H9 (cell line): Measurements from ENCODE around the gene SUMF1. TPM values are rescaled to one million over a fixed set of nuclear protein-coding genes. Genes with fewer than 3 reads are reported as not detected.

Source experiments
- DNase-seq: peaks from one replicate; pipeline ENCODE4 v3.0.0-alpha.2; 2017
- H2AFZ ChIP-seq: one replicate; pipeline ENCODE4 v1.6.1; 2013; ENCODE audit warnings: mild to moderate bottlenecking, low read length, control low read depth, moderate library complexity
- H2AK5ac ChIP-seq: 2 replicates; pipeline ENCODE4 v1.6.1; 2013; ENCODE audit warnings: low read length, control low read depth, mixed read lengths; ENCODE audit not compliant: insufficient read length
- H2BK120ac ChIP-seq: one replicate; pipeline ENCODE4 v1.6.1; 2013; ENCODE audit warnings: low read depth, mild to moderate bottlenecking, low read length, control low read depth, inconsistent platforms; ENCODE audit not compliant: poor library complexity, severe bottlenecking
- H2BK12ac ChIP-seq: 2 replicates; pipeline ENCODE4 v1.6.1; 2013; ENCODE audit warnings: low read length, control low read depth, mixed read lengths, low read depth; ENCODE audit not compliant: insufficient read length
- H2BK15ac ChIP-seq: 2 replicates; pipeline ENCODE4 v1.6.1; 2013; ENCODE audit warnings: low read depth, low read length, control low read depth
- H2BK20ac ChIP-seq: one replicate; pipeline ENCODE4 v1.6.1; 2013; ENCODE audit warnings: low read depth, mild to moderate bottlenecking, low read length, control low read depth, inconsistent platforms; ENCODE audit not compliant: poor library complexity, severe bottlenecking
- H2BK5ac ChIP-seq: 2 replicates; pipeline ENCODE4 v1.6.1; 2013; ENCODE audit warnings: low read length, control low read depth, mixed read lengths; ENCODE audit not compliant: insufficient read length
- H3K14ac ChIP-seq: 2 replicates; pipeline ENCODE4 v1.6.1; 2013; ENCODE audit warnings: low read length, control low read depth; ENCODE audit not compliant: insufficient read depth
- H3K18ac ChIP-seq: 2 replicates; pipeline ENCODE4 v1.6.1; 2013; ENCODE audit warnings: low read depth, mild to moderate bottlenecking, mixed read lengths, low read length, control low read depth; ENCODE audit not compliant: insufficient read length
- H3K23ac ChIP-seq: 2 replicates; pipeline ENCODE4 v1.6.1; 2013; ENCODE audit warnings: low read length, control low read depth, mixed read lengths, low read depth; ENCODE audit not compliant: insufficient read length
- H3K23me2 ChIP-seq: 2 replicates; pipeline ENCODE4 v1.6.1; 2013; ENCODE audit warnings: low read depth, mild to moderate bottlenecking, mixed read lengths, low read length, control low read depth; ENCODE audit not compliant: insufficient read length, poor library complexity, severe bottlenecking
- H3K27ac ChIP-seq: 2 replicates; pipeline ENCODE4 v1.5.1; 2013; ENCODE audit warnings: low read length, control low read depth, mixed read lengths, low read depth; ENCODE audit not compliant: insufficient read length
- H3K27me3 ChIP-seq: 2 replicates; pipeline ENCODE4 v1.6.1; 2013; ENCODE audit warnings: low read length, control low read depth, inconsistent platforms; ENCODE audit not compliant: insufficient read depth
- H3K4ac ChIP-seq: 2 replicates; pipeline ENCODE4 v1.6.1; 2013; ENCODE audit warnings: low read depth, mild to moderate bottlenecking, control low read depth, inconsistent platforms, low read length, moderate library complexity
- H3K4me1 ChIP-seq: 2 replicates; pipeline ENCODE4 v1.6.1; 2013; ENCODE audit warnings: low read length, control low read depth, inconsistent platforms; ENCODE audit not compliant: insufficient read depth
- H3K4me2 ChIP-seq: 2 replicates; pipeline ENCODE4 v1.6.1; 2013; ENCODE audit warnings: low read length, control low read depth, mixed read lengths; ENCODE audit not compliant: insufficient read length, insufficient read depth
- H3K56ac ChIP-seq: 2 replicates; pipeline ENCODE4 v1.6.1; 2013; ENCODE audit warnings: low read depth, mild to moderate bottlenecking, mixed read lengths, low read length, control low read depth; ENCODE audit not compliant: insufficient read length
- H3K79me1 ChIP-seq: 2 replicates; pipeline ENCODE4 v1.6.1; 2013; ENCODE audit warnings: low read depth, mild to moderate bottlenecking, moderate library complexity, low read length, control low read depth, inconsistent platforms; ENCODE audit not compliant: insufficient read depth, poor library complexity, severe bottlenecking
- H3K79me2 ChIP-seq: 2 replicates; pipeline ENCODE4 v1.6.1; 2013; ENCODE audit warnings: low read length, control low read depth, inconsistent platforms; ENCODE audit not compliant: insufficient read depth
- H3K9ac ChIP-seq: 2 replicates; pipeline ENCODE4 v1.6.1; 2013; ENCODE audit warnings: low read length, control low read depth, mixed read lengths; ENCODE audit not compliant: insufficient read length; ENCODE audit errors: extremely low read depth
- H3K9me3 ChIP-seq: one replicate; pipeline ENCODE4 v1.6.1; 2013; ENCODE audit warnings: low read depth, low read length, inconsistent platforms; ENCODE audit not compliant: control insufficient read depth
- H3T11ph ChIP-seq: one replicate; pipeline ENCODE4 v1.6.1; 2013; ENCODE audit warnings: mild to moderate bottlenecking, low read length, control low read depth, inconsistent platforms
- H4K20me1 ChIP-seq: one replicate; pipeline ENCODE4 v1.6.1; 2013; ENCODE audit not compliant: control insufficient read depth, insufficient read length, insufficient read depth
- H4K5ac ChIP-seq: 2 replicates; pipeline ENCODE4 v1.6.1; 2013; ENCODE audit warnings: low read depth, mild to moderate bottlenecking, mixed read lengths, low read length, control low read depth; ENCODE audit not compliant: insufficient read length
- H4K8ac ChIP-seq: replicated peaks from 2 replicates; pipeline ENCODE4 v1.6.1; 2013; ENCODE audit warnings: low read length, control low read depth, mixed read lengths, low read depth; ENCODE audit not compliant: insufficient read length
- H4K91ac ChIP-seq: 2 replicates; pipeline ENCODE4 v1.6.1; 2013; ENCODE audit warnings: low read depth, mild to moderate bottlenecking, moderate library complexity, mixed read lengths, low read length, control low read depth; ENCODE audit not compliant: insufficient read length
- H3K27ac Mint-ChIP-seq, 3 experiments: 2 replicates in 2 of 3; 3 replicates in 1 of 3; pipeline ENCODE4 v1.8.0; 2020 to 2021; ENCODE audit warnings: mixed read lengths in 3 of 3, mild to moderate bottlenecking in 1 of 3, moderate library complexity in 1 of 3
- H3K27me3 Mint-ChIP-seq: 2 replicates; pipeline ENCODE4 v1.8.0; 2021; ENCODE audit warnings: low read depth, mild to moderate bottlenecking, moderate library complexity, mixed read lengths
- H3K36me3 Mint-ChIP-seq, 3 experiments: 2 replicates in 2 of 3; 3 replicates in 1 of 3; pipeline ENCODE4 v1.8.0; 2020 to 2021; ENCODE audit warnings: low read depth in 3 of 3, mixed read lengths in 3 of 3; ENCODE audit not compliant: insufficient read depth in 1 of 3
- H3K4me1 Mint-ChIP-seq, 2 experiments: 2 replicates each; pipeline ENCODE4 v1.8.0; 2020; ENCODE audit warnings: mixed read lengths in 2 of 2
- H3K4me3 Mint-ChIP-seq, 2 experiments: 2 replicates in 1 of 2; 3 replicates in 1 of 2; pipeline ENCODE4 v1.8.0; 2020 to 2021; ENCODE audit warnings: mild to moderate bottlenecking in 2 of 2, mixed read lengths in 2 of 2, moderate library complexity in 1 of 2
- H3K9me3 Mint-ChIP-seq, 2 experiments: 2 replicates in 1 of 2; 3 replicates in 1 of 2; pipeline ENCODE4 v1.8.0; 2020; ENCODE audit warnings: mild to moderate bottlenecking in 2 of 2, mixed read lengths in 2 of 2, moderate library complexity in 1 of 2
- WGBS: extraction: QIAGEN DNeasy Blood & Tissue Kit; methylation state at CpG from one replicate; pipeline ENCODE4 v1.1.7; 2013; ENCODE audit warnings: missing lambda C conversion rate, low lambda C conversion rate, mixed read lengths; ENCODE audit not compliant: insufficient read length; ENCODE audit errors: extremely low coverage; 5-methylcytosine and 5-hydroxymethylcytosine counted together
- total RNA-seq: library from RNA; stranded (reverse); gene quantifications from 2 replicates; pipeline ENCODE4 v1.2.1, GENCODE V29; 2021
- TF ChIP-seq, protein P1 (sequence below): fragments of 200-600 bp; sonication (generic); conservative IDR thresholded peaks from 3 replicates; pipeline ENCODE4 v1.8.0; 2021; ENCODE audit warnings: antibody characterized with exemption, mild to moderate bottlenecking

Gene SUMF1
- total RNA-seq, 1 experiment from 2014 or later = 9.5 TPM

DNA sequence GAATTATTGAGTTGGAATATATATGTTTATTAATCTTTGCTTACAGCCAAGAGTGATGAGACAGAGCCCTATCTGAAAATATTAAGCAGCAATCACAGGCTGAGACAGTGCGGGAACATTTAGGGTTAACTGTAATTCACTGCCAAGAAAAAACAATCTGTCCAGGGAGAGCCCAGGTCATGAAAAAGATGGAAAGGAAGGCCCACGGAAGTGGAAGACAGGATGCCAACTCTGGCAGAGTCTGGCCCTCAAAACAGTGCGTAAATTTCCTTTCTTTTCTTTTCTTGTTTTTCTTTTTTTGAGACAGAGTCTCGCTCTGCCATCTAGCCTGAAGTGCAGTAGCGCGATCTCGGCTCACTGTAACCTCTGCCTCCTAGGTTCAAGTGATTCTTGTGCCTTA, 67.6 kb downstream of the SUMF1 start:
- DNase-seq = no peak
- Histone ChIP-seq H4K8ac (no peak overlapping the region), H3T11ph (no peak overlapping the region), H2BK12ac (no peak overlapping the region), H3K79me2 (no peaks in the 10 kb centered on the region), H3K23ac (no peak overlapping the region), H3K18ac (no peak overlapping the region), H3K56ac (no peak overlapping the region), H2AFZ (no peak overlapping the region), H3K9me3 (no peaks in the 10 kb centered on the region), H3K27me3 (no peaks in the 10 kb centered on the region), H3K4me1 (no peaks in the 10 kb centered on the region), H2BK120ac (no peak overlapping the region), H4K5ac (no peak overlapping the region), H2BK20ac (no peak overlapping the region), H3K14ac (no peak overlapping the region), H3K9ac (no peak overlapping the region), H4K91ac (no peak overlapping the region), H3K4ac (no peak overlapping the region), H4K20me1 (no peaks in the 10 kb centered on the region), H3K79me1 (no peaks in the 10 kb centered on the region), H3K27ac (no peak overlapping the region), H3K4me2 (no peak overlapping the region), H2BK5ac (no peak overlapping the region), H2BK15ac (no peak overlapping the region), H3K23me2 (no peaks in the 10 kb centered on the region), H2AK5ac (no peak overlapping the region)
- WGBS = no CpG with 5 or more reads among the region's 7 CpGs
- Mint-ChIP-seq H3K4me1 (peaks cover 8% of the 10 kb centered on the region in 2 experiments), H3K36me3 (no peaks in the 10 kb centered on the region; a peak in 2 of 7 replicates), H3K27me3 (no peaks in the 10 kb centered on the region), H3K9me3 (no peaks in the 10 kb centered on the region), H3K4me3 (no peak overlapping the region), H3K27ac (0 out of 7 replicates have a peak overlapping the region, but pooled peaks of 1 of the 3 experiments have one; percentile 30)
- TF ChIP-seq, protein P1, sequence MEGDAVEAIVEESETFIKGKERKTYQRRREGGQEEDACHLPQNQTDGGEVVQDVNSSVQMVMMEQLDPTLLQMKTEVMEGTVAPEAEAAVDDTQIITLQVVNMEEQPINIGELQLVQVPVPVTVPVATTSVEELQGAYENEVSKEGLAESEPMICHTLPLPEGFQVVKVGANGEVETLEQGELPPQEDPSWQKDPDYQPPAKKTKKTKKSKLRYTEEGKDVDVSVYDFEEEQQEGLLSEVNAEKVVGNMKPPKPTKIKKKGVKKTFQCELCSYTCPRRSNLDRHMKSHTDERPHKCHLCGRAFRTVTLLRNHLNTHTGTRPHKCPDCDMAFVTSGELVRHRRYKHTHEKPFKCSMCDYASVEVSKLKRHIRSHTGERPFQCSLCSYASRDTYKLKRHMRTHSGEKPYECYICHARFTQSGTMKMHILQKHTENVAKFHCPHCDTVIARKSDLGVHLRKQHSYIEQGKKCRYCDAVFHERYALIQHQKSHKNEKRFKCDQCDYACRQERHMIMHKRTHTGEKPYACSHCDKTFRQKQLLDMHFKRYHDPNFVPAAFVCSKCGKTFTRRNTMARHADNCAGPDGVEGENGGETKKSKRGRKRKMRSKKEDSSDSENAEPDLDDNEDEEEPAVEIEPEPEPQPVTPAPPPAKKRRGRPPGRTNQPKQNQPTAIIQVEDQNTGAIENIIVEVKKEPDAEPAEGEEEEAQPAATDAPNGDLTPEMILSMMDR = no peak
